Measurements from ENCODE around the gene EIF4G1.

GRCh38 chr3:184348057-184348382, 33.6 kb downstream of the EIF4G1 start:
- TF ChIP-seq POLR2AphosphoS5 (IDR thresholded peaks at IDR 0.05; ENCODE audit: low read depth, low read length) = no peak
- no peak for TF ChIP-seq CTCF (IDR thresholded peaks at IDR 0.05)
- no peak for TF ChIP-seq SIN3A (IDR thresholded peaks at IDR 0.05; ENCODE audit: borderline replicate concordance, insufficient read depth, low read depth, low read length)
- no peak for TF ChIP-seq REST (IDR thresholded peaks at IDR 0.05; ENCODE audit: insufficient read depth in 1 of 2, low read depth in 2 of 2, low read length in 1 of 2)
- TF ChIP-seq TCF7L2 (IDR thresholded peaks at IDR 0.05; ENCODE audit: low read depth, low read length) = no peak
